SK-N-SH (cell line): ENCODE results near the gene CYBA.

ENCODE experiments used
- EZH2phosphoT487 ChIP-seq: fragments of 200-600 bp; sonication (generic); IDR thresholded peaks from 2 replicates; pipeline ENCODE4 v1.6.1; 2017; ENCODE audit warnings: low read depth, mixed run types, mild to moderate bottlenecking, antibody characterized with exemption, moderate library complexity, borderline replicate concordance
- POLR2AphosphoS5 ChIP-seq: IDR thresholded peaks from 2 replicates; pipeline ENCODE4 v1.6.1; 2012; ENCODE audit warnings: low read depth, low read length
- RFX5 ChIP-seq: IDR thresholded peaks from 2 replicates; pipeline ENCODE4 v1.6.1; 2012; ENCODE audit warnings: mild to moderate bottlenecking, improper control_type of control experiment, low read length
- SIN3A ChIP-seq: IDR thresholded peaks from 2 replicates; pipeline ENCODE4 v1.6.1; 2012; ENCODE audit warnings: low read depth, mild to moderate bottlenecking, low read length, moderate library complexity, borderline replicate concordance
- TAF1 ChIP-seq: IDR thresholded peaks from 2 replicates; pipeline ENCODE4 v1.6.1; 2012; ENCODE audit warnings: low read depth, mild to moderate bottlenecking, low read length, moderate library complexity, borderline replicate concordance
- YY1 ChIP-seq: IDR thresholded peaks from 2 replicates; pipeline ENCODE4 v1.4.0; 2012; ENCODE audit warnings: low read depth, mild to moderate bottlenecking
- TF ChIP-seq, protein P1 (sequence below): fragments of 200-600 bp; sonication (generic); IDR thresholded peaks from 2 replicates; pipeline ENCODE4 v1.6.1; 2017; ENCODE audit warnings: antibody characterized with exemption, mild to moderate bottlenecking, moderate library complexity
- TF ChIP-seq, protein P2 (sequence below): IDR thresholded peaks from 2 replicates; pipeline ENCODE4 v1.4.0; 2012; ENCODE audit warnings: low read depth, borderline replicate concordance
- TF ChIP-seq, protein P3 (sequence below): IDR thresholded peaks from 2 replicates; pipeline ENCODE4 v1.4.0; 2012; ENCODE audit warnings: low read depth

DNA sequence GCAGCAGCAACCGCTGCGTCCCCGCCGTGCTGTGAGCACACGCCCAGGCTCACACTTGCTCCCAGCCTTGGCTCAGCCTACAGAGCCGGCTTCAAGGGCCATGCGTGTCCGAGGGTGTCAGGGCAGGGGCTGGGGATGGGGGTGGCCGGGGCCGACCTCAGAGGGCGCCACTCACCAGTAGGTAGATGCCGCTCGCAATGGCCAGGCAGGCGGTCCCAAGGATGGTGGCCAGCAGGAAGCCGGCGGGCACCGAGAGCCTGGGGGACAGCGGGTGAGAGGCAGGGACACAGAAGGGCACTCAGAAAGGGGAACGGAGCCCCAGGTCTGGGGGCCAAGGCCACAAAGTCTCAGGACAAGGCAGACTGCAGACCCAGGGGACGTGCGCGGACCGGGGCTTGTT lies 4.9 kb downstream of the CYBA start:
- TF ChIP-seq, protein P1, sequence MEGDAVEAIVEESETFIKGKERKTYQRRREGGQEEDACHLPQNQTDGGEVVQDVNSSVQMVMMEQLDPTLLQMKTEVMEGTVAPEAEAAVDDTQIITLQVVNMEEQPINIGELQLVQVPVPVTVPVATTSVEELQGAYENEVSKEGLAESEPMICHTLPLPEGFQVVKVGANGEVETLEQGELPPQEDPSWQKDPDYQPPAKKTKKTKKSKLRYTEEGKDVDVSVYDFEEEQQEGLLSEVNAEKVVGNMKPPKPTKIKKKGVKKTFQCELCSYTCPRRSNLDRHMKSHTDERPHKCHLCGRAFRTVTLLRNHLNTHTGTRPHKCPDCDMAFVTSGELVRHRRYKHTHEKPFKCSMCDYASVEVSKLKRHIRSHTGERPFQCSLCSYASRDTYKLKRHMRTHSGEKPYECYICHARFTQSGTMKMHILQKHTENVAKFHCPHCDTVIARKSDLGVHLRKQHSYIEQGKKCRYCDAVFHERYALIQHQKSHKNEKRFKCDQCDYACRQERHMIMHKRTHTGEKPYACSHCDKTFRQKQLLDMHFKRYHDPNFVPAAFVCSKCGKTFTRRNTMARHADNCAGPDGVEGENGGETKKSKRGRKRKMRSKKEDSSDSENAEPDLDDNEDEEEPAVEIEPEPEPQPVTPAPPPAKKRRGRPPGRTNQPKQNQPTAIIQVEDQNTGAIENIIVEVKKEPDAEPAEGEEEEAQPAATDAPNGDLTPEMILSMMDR, result no peak
- TF ChIP-seq POLR2AphosphoS5 (no peak), EZH2phosphoT487 (no peak), RFX5 (no peak), YY1 (no peak), TAF1 (no peak), SIN3A (no peak)
- TF ChIP-seq, protein P2, sequence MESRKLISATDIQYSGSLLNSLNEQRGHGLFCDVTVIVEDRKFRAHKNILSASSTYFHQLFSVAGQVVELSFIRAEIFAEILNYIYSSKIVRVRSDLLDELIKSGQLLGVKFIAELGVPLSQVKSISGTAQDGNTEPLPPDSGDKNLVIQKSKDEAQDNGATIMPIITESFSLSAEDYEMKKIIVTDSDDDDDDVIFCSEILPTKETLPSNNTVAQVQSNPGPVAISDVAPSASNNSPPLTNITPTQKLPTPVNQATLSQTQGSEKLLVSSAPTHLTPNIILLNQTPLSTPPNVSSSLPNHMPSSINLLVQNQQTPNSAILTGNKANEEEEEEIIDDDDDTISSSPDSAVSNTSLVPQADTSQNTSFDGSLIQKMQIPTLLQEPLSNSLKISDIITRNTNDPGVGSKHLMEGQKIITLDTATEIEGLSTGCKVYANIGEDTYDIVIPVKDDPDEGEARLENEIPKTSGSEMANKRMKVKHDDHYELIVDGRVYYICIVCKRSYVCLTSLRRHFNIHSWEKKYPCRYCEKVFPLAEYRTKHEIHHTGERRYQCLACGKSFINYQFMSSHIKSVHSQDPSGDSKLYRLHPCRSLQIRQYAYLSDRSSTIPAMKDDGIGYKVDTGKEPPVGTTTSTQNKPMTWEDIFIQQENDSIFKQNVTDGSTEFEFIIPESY, result no peak
- TF ChIP-seq, protein P3, sequence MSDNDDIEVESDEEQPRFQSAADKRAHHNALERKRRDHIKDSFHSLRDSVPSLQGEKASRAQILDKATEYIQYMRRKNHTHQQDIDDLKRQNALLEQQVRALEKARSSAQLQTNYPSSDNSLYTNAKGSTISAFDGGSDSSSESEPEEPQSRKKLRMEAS, result no peak
